NCI-H82 (cell line): Measurements from ENCODE around the gene NPAP1.
"Not testable (repeated sequence)": the region's sequence is repeated elsewhere in the genome, so short reads cannot be mapped to it uniquely, and the experiment has no call there.

Experiments
- DNase-seq: peaks from one replicate; lab custom pipeline; 2025; lab: John Stamatoyannopoulos, UW

The NPAP1 gene

GRCh38 chr15:24675332-24676144 lies at the start of gene NPAP1:
Gene NPAP1 (plus strand): TSS chr15:24675775. CDS start chr15:24675868, 93 bp downstream.
- no peak for DNase-seq

GRCh38 chr15:24627443-24627842 lies 48.1 kb upstream of the NPAP1 start:
- no peak for DNase-seq

GRCh38 chr15:24633082-24633481 lies 42.5 kb upstream of the NPAP1 start:
- DNase-seq, result no peak

- not testable (repeated sequence) for DNase-seq
Measured at GRCh38 chr15:24639412-24639811, 36.2 kb upstream of the NPAP1 start.

- DNase-seq, result no peak
Measured at GRCh38 chr15:24645627-24646026, 29.9 kb upstream of the NPAP1 start.

GRCh38 chr15:24659622-24660021 lies 16.0 kb upstream of the NPAP1 start:
- no peak for DNase-seq

GRCh38 chr15:24662991-24663390 lies 12.6 kb upstream of the NPAP1 start:
- no peak for DNase-seq

GRCh38 chr15:24676431-24676830 lies 856 bp downstream of the NPAP1 start:
- peak; percentile 18 for DNase-seq

GRCh38 chr15:24678485-24678884 lies 2.9 kb downstream of the NPAP1 start:
- peak; percentile 1 for DNase-seq

- no peak for DNase-seq
Measured at GRCh38 chr15:24682002-24682401, 6.4 kb downstream of the NPAP1 start.

GRCh38 chr15:24682905-24683304 lies 7.3 kb downstream of the NPAP1 start:
- not testable (repeated sequence) for DNase-seq

- no peak for DNase-seq
Measured at GRCh38 chr15:24683736-24684135, 8.2 kb downstream of the NPAP1 start.

GRCh38 chr15:24684313-24684712 lies 8.7 kb downstream of the NPAP1 start:
- no peak for DNase-seq

GRCh38 chr15:24696201-24696600 lies 20.6 kb downstream of the NPAP1 start:
- no peak for DNase-seq

GRCh38 chr15:24696842-24697241 lies 21.3 kb downstream of the NPAP1 start:
- no peak for DNase-seq

GRCh38 chr15:24718289-24719082 lies 42.9 kb downstream of the NPAP1 start:
- DNase-seq, result no peak

- DNase-seq, result no peak
Measured at GRCh38 chr15:24729760-24730159, 54.2 kb downstream of the NPAP1 start.
